ENCODE measurements around the gene GCNT2.

DNA sequence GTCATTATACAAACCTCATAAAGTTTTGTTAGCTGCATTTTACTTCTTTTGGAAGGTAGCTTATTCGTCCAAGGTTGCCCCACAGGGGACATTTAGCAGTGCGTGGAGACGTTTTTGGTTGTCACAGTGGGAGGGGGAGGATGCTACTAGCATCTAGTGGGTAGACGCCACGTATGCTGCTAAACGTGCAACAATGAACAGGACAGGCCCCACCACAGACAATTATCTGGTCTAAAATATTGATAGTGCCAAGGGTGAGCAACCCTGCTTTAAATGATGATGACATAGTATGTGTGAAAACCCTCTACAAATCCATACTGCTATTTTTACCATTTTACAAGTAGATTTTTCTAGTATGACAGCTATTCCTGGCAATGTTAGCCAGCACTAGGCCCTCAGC is 13.9 kb upstream of the GCNT2 start:
- TF ChIP-seq, protein P1, sequence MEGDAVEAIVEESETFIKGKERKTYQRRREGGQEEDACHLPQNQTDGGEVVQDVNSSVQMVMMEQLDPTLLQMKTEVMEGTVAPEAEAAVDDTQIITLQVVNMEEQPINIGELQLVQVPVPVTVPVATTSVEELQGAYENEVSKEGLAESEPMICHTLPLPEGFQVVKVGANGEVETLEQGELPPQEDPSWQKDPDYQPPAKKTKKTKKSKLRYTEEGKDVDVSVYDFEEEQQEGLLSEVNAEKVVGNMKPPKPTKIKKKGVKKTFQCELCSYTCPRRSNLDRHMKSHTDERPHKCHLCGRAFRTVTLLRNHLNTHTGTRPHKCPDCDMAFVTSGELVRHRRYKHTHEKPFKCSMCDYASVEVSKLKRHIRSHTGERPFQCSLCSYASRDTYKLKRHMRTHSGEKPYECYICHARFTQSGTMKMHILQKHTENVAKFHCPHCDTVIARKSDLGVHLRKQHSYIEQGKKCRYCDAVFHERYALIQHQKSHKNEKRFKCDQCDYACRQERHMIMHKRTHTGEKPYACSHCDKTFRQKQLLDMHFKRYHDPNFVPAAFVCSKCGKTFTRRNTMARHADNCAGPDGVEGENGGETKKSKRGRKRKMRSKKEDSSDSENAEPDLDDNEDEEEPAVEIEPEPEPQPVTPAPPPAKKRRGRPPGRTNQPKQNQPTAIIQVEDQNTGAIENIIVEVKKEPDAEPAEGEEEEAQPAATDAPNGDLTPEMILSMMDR (IDR thresholded peaks at IDR 0.05; ENCODE audit: low read length), result no peak
- no peak for TF ChIP-seq EZH2 (IDR thresholded peaks at IDR 0.05; ENCODE audit: borderline replicate concordance, low read length)
